AG10803 (cell line): ENCODE measurements around the gene PODXL2.
A peak's percentile ranks its signal among the peaks of the same experiment; 100 is the strongest.
"Not testable (repeated sequence)": the region's sequence is repeated elsewhere in the genome, so short reads cannot be mapped to it uniquely, and the experiment has no call there.

Source experiments
- DNase-seq: peaks from one replicate; pipeline ENCODE4 v3.0.0; 2010; ENCODE audit warnings: low read depth
- H3K4me3 ChIP-seq: 2 replicates; pipeline ENCODE4 v1.5.1; 2011; ENCODE audit warnings: mild to moderate bottlenecking, low read length, control low read depth
- TF ChIP-seq, protein P1 (sequence below): conservative IDR thresholded peaks from 2 replicates; pipeline ENCODE4 v1.5.1; 2011; ENCODE audit warnings: mild to moderate bottlenecking, low read length, control low read depth, inconsistent platforms

The PODXL2 gene

DNA sequence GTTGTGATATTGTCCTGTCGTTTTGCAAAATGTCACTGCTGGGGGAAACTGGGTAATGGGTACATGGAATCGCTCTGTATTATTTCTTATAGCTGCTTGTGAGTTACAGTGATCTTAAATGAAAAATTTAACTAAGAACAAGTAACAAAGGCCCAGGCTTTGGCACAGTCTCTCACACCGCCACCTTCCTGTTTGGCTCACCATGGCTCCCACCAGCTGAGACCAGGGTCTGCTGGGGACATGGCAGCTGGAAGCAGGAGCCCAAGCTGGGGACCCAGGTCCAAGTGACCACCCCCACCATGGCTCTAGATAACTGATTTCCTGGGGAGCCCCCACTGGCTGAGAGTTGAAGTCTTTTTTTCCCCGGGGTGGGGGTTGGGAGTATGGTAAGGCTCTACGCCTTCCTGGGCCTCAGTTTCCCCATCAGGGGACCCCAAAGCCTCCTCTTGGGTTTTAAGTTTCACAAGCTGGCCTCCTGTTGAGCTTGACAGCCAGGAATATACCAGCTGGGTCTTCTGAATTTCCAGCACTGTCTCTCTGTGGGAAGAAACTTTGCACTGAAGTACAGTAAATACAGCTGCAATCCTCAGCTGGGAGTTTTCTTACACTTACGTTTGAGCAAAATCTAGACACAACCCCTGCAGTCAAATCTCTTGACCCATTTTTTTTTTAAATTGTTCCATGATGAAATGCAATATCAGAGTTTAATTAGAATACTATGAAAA is 69.9 kb downstream of the PODXL2 start:
- TF ChIP-seq, protein P1, sequence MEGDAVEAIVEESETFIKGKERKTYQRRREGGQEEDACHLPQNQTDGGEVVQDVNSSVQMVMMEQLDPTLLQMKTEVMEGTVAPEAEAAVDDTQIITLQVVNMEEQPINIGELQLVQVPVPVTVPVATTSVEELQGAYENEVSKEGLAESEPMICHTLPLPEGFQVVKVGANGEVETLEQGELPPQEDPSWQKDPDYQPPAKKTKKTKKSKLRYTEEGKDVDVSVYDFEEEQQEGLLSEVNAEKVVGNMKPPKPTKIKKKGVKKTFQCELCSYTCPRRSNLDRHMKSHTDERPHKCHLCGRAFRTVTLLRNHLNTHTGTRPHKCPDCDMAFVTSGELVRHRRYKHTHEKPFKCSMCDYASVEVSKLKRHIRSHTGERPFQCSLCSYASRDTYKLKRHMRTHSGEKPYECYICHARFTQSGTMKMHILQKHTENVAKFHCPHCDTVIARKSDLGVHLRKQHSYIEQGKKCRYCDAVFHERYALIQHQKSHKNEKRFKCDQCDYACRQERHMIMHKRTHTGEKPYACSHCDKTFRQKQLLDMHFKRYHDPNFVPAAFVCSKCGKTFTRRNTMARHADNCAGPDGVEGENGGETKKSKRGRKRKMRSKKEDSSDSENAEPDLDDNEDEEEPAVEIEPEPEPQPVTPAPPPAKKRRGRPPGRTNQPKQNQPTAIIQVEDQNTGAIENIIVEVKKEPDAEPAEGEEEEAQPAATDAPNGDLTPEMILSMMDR, result no peak
- no peak for DNase-seq
- no peak overlapping the region for H3K4me3 ChIP-seq

DNA sequence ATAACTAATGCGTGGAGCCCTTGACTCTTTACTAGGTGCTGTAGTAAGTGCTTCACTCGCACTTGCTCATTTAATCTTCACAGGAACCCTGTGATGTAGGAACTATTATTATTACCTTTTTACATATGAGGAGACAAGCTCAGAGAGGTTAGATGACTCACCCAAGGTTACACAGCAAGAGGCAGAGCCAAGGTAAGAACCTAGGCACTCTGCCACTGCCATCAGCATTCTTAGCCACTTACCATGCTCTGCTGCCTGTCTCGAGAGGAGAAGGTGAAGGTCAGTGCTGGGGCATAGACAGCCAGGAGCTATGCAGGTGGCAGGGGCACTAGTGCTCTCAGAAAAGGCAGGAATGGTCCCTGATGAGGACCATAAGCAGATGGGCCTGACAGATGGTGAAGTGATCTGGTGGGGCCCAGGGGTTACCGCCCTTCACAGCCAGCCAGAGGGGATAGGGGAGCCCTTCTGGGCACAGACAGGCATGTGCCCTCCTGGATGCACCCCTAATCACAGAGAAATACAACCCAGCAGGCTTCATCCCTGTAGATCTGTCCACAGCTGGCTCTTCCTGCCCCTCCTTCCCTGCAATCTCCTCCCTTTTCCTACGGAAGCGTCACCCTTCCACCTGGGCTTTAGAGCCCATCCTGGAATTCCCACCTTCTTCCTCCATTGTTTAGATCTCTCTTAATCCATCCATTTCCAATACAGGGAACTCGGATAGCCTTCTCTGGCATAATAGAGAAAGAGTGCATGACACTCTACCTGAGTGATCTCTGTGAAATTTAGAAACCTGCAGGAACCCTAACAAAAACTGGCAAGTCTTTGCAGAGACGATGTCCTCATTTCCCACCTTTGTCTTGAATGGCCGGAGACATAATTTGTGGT is 70.7 kb downstream of the PODXL2 start:
- DNase-seq, result no peak
- H3K4me3 ChIP-seq, result no peak overlapping the region
- TF ChIP-seq, protein P1, result no peak

DNA sequence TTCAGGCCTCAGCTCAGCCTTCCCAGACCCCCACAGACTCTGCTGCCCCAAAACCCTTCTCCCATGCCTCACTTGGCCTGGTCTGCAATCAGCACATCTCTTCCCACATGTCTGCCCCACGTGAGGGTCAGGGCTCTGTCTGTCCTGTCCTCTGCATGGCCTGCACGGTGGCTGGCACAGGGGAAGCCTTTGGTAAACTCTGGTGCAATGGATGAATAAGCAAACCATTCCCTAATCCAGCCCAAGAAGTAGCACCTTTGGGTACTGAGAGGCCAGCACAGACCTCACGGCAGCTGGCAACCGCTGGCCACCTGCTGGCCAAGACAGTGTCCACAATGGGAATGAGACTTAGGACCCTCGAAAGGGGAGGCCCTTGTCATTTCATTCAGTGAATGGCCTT is 71.4 kb downstream of the PODXL2 start:
- DNase-seq, result no peak
- TF ChIP-seq, protein P1, result no peak
- H3K4me3 ChIP-seq, result no peak overlapping the region

DNA sequence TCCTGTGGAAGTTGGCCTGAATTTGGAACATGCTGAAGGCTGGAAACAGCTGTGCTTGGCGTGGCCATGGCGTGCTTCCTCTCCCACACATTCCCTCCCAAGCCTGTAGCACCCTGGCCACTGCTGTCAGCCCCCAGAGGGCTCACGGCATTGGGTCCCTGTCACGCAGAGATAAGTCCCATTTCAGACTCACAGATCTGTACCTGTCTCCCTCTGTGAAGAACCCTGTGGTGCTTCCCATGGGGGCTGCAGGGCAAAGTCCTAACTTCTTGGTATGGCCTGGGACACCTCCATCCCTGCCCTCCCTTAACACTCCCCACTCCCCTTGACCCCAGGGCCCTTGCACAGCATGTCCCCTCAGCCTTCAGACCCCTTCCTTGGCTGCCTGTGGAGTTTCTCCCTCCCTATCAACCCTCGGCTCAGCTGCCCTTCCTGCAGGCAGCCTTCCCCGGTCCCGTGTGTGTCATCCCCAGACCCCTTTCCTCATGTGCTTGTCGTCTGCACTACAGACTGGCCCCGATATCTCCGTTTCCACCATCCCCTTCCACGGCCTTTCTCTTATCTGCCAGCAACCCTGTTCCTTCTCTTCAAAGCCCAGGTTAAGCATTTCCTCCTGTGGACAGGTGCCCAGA is 72.4 kb downstream of the PODXL2 start:
- no peak for DNase-seq
- no peak overlapping the region for H3K4me3 ChIP-seq
- TF ChIP-seq, protein P1, result no peak

DNA sequence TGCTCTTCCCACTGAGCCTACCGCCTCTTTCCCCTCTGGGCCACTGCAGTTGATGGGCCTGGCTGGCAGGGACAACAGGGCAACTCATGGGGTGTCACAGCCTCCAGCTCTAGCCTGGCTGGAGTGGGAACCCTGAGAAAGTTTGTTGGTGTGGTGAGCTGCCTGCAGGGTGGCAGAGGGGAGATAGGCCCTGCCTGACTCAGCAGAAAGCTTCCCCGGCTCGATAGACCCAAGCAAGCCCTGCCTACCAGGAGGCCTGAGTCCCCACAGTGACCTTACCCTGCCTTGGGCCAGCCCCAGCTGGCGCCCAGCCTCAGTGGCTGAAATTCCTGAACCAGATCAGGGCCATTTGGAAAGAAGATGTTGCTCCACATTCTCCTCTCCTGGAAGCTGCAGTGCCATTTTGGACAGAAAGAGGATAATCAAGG is 73.2 kb downstream of the PODXL2 start:
- TF ChIP-seq, protein P1, result no peak; the same call in 1 of the 2 replicates
- peak; percentile 85 for DNase-seq
- no peak overlapping the region for H3K4me3 ChIP-seq

DNA sequence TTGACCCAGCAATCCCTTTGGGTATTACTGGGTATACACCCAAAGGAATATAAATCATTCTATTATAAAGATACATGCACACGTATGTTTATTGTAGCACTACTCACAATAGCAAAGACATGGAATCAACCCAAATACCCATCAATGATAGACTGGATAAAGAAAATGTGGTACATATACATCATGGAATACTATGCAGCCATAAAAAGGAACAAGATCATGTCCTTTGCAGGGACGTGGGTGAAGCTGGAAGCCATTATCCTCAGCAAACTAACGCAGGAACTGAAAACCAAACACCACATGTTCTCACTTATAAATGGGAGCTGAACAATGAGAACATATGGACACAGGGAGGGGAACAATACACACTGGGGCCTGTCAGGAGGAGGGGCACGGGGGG is 75.9 kb downstream of the PODXL2 start:
- not testable (repeated sequence) for DNase-seq, H3K4me3 ChIP-seq

DNA sequence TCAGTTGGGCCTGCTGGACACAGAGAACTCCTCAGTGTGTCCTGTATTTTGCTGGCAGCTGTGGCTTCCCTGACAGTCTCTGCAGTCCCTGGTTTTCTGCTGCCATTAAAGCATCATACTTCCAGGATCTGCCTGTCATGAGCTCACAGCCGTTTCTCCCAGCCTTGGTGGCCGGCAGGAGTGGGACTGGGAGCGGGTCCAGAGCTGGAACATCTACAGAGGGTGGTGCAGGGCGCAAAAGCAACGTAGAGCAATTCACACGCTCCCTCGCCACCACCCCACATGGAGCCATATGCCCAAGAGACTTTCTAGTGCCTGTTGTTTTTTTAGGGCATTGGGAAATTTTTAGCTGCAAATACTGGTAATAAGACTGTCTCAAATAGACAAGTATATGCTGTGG is 77.3 kb downstream of the PODXL2 start:
- TF ChIP-seq, protein P1, result no peak

More for the DNA sequence above, 77.3 kb downstream of the PODXL2 start:
- no peak overlapping the region for H3K4me3 ChIP-seq
- DNase-seq, result no peak
